Muscle layer of duodenum (tissue), 2 donors: ENCODE data around the gene ASB3.
"Not testable (repeated sequence)": the region's sequence is repeated elsewhere in the genome, so short reads cannot be mapped to it uniquely, and the experiment has no call there.

Source experiments
- H3K27ac ChIP-seq: one replicate; pipeline ENCODE4 v1.7.0; 2013; ENCODE audit warnings: mild to moderate bottlenecking, low read length
- H3K27me3 ChIP-seq: one replicate; pipeline ENCODE4 v1.7.0; 2013; ENCODE audit warnings: low read depth, mild to moderate bottlenecking, control low read depth, low read length
- H3K36me3 ChIP-seq, 2 donors: one replicate each; pipeline ENCODE4 v1.7.0; 2013; ENCODE audit warnings: low read length in 2 of 2, control low read depth in 1 of 2, mild to moderate bottlenecking in 1 of 2; ENCODE audit not compliant: insufficient read depth in 2 of 2, control insufficient read depth in 1 of 2
- H3K4me1 ChIP-seq, 2 donors: one replicate each; pipeline ENCODE4 v1.7.0; 2013; ENCODE audit warnings: low read length in 2 of 2, mild to moderate bottlenecking in 2 of 2, control low read depth in 1 of 2, moderate library complexity in 1 of 2; ENCODE audit not compliant: insufficient read depth in 2 of 2, control insufficient read depth in 1 of 2
- H3K4me3 ChIP-seq, 2 donors: one replicate each; pipeline ENCODE4 v1.7.0; 2013; ENCODE audit warnings: low read length in 2 of 2, low read depth in 1 of 2, mild to moderate bottlenecking in 1 of 2
- H3K9me3 ChIP-seq, 2 donors: one replicate each; pipeline ENCODE4 v1.7.0; 2013; ENCODE audit warnings: low read length in 2 of 2, control low read depth in 1 of 2, mild to moderate bottlenecking in 1 of 2; ENCODE audit not compliant: control insufficient read depth in 1 of 2
- donor health status: healthy.

The ASB3 gene

GRCh38 chr2:53757206-53757605, 29.5 kb downstream of the ASB3 start:
- H3K4me1 ChIP-seq, H3K4me3 ChIP-seq, H3K9me3 ChIP-seq, H3K27me3 ChIP-seq, H3K27ac ChIP-seq: not testable (repeated sequence)
- peaks cover 0 to 15% of the 10 kb centered on the region in 2 donors for H3K36me3 ChIP-seq

DNA sequence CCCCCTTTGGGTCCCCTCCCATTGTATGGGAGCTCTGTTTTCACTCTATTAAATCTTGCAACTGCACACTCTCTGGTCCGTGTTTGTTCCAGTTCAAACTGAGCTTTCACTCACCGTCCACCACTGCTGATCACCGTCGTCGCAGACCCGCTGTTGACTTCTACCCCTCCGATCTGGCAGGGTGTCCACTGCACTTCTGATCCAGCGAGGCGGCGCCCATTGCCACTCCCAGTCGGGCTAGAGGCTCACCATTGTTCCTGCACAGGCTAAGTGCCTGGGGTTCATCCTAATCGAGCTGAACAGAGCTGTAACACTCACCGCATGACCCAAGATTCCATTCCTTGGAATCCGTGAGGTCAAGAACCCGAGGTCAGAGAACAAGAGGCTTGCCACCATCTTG, 30.1 kb downstream of the ASB3 start:
- Histone ChIP-seq H3K27me3 (no peaks in the 10 kb centered on the region), H3K36me3 (peaks cover 0 to 15% of the 10 kb centered on the region in 2 donors), H3K4me1 (no peaks in the 10 kb centered on the region), H3K27ac (no peak overlapping the region), H3K4me3 (no peak overlapping the region), H3K9me3 (no peaks in the 10 kb centered on the region)

DNA sequence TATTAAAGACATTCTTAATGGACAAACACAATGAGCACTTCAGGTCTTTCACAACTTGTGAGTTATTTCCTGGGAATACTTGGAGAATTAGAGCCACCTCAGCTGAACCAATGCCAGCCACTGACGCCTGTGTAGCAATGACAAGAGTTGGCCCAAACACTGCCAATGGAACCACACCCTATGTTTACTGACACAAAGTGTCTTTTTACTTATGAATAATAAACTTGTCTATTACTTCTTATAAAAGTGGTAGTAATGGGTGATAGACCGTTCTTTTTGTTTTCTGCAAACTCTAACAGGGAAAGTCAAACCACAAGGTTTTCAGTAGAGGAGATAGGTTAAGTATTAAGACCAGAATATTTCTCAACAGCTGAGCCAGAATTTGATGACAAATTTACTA, 31.6 kb downstream of the ASB3 start:
- Histone ChIP-seq H3K27me3 (no peaks in the 10 kb centered on the region), H3K4me3 (no peak overlapping the region), H3K36me3 (peaks cover 0 to 15% of the 10 kb centered on the region in 2 donors), H3K4me1 (peaks cover 0 to 3% of the 10 kb centered on the region in 2 donors), H3K27ac (no peak overlapping the region), H3K9me3 (no peaks in the 10 kb centered on the region)

DNA sequence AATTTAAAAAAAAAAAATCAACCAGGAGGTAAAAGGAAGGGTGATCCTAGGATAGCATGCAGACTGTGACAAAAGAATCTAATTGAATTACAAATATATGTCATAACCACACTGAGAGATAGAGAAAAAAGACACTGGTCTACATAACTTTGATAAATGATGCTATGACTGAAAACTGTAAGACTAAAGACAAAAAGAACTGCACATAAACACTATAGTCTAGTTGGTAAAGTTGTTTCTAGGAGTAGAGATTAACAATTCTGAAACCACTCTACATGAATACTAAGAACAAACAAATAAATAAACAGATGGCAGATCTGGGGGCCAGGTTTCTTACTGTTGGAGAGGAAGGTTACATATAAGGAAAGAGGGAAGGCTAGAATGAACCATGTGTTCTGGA, 33.7 kb downstream of the ASB3 start:
- H3K4me3 ChIP-seq = no peak overlapping the region
- H3K27me3 ChIP-seq = no peaks in the 10 kb centered on the region
- H3K27ac ChIP-seq = no peak overlapping the region
- no peaks in the 10 kb centered on the region for H3K9me3 ChIP-seq
- H3K36me3 ChIP-seq = peaks cover 2 to 23% of the 10 kb centered on the region in 2 donors
- peaks cover 0 to 4% of the 10 kb centered on the region in 2 donors for H3K4me1 ChIP-seq

DNA sequence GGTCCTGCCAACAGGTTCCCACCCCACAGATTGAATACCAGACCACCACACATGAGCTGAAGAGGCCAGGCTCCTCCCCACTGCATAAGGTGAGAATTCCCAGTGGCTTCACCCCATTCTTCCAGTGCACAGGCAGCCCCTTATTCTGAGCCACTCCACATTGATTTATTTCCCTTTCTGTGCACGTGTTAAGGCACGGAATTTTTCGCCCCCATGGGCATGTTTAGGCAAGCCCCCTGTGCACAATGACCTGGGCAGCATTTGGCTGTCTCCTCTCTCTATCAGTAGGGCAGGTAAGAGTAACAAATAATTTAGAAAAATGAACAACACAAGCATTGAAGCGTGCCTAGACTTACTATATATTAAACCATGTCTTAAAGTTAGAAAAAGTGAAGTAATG, 34.4 kb downstream of the ASB3 start:
- H3K4me3 ChIP-seq = no peak overlapping the region
- H3K4me1 ChIP-seq = peaks cover 0 to 4% of the 10 kb centered on the region in 2 donors
- H3K9me3 ChIP-seq = no peaks in the 10 kb centered on the region
- no peaks in the 10 kb centered on the region for H3K27me3 ChIP-seq
- H3K36me3 ChIP-seq = peaks cover 9 to 20% of the 10 kb centered on the region in 2 donors
- H3K27ac ChIP-seq = no peak overlapping the region

DNA sequence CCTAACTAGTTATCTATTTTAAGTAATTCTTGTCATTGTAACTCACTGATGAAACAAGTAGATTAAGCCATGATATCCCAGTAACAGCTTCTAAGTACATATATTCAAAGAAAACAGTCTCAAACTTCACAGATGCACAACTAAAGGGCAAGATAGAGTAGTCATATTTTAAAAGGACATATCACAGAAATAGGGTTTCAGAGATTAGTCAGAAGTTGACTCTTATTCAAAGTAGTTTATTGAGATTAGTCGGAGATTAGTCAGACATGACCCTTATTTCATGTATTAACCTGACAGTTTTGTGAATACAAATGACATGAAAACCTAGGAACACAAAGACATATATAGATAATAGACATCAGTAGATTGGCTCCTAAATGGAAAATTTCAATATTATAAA, 35.0 kb downstream of the ASB3 start:
- H3K36me3 ChIP-seq = peaks cover 10 to 14% of the 10 kb centered on the region in 2 donors
- peaks cover 0 to 4% of the 10 kb centered on the region in 2 donors for H3K4me1 ChIP-seq
- H3K27me3 ChIP-seq = no peaks in the 10 kb centered on the region
- H3K4me3 ChIP-seq = no peak overlapping the region
- no peak overlapping the region for H3K27ac ChIP-seq
- no peaks in the 10 kb centered on the region for H3K9me3 ChIP-seq

GRCh38 chr2:53750041-53750768, 36.5 kb downstream of the ASB3 start:
- Histone ChIP-seq H3K4me1 (peaks cover 0 to 4% of the 10 kb centered on the region in 2 donors), H3K36me3 (peaks cover 8 to 10% of the 10 kb centered on the region in 2 donors), H3K27ac (no peak overlapping the region), H3K4me3 (no peak overlapping the region), H3K27me3 (no peaks in the 10 kb centered on the region), H3K9me3 (no peaks in the 10 kb centered on the region)

- H3K27me3 ChIP-seq = no peaks in the 10 kb centered on the region
- H3K36me3 ChIP-seq = peaks cover 6 to 10% of the 10 kb centered on the region in 2 donors
- H3K4me3 ChIP-seq = no peak overlapping the region
- H3K4me1 ChIP-seq = no peaks in the 10 kb centered on the region
- H3K9me3 ChIP-seq = no peaks in the 10 kb centered on the region
- no peak overlapping the region for H3K27ac ChIP-seq
Observed at GRCh38 chr2:53744395-53745065, 42.2 kb downstream of the ASB3 start.

GRCh38 chr2:53740170-53740569, 46.6 kb downstream of the ASB3 start:
- Histone ChIP-seq H3K9me3 (no peaks in the 10 kb centered on the region), H3K27me3 (no peaks in the 10 kb centered on the region), H3K4me1 (no peaks in the 10 kb centered on the region), H3K27ac (no peak overlapping the region), H3K4me3 (no peak overlapping the region), H3K36me3 (no peaks in the 10 kb centered on the region)

- Histone ChIP-seq H3K9me3 (no peaks in the 10 kb centered on the region), H3K27me3 (no peaks in the 10 kb centered on the region), H3K4me1 (no peaks in the 10 kb centered on the region), H3K27ac (no peak overlapping the region), H3K4me3 (no peak overlapping the region), H3K36me3 (no peaks in the 10 kb centered on the region)
Observed at GRCh38 chr2:53739032-53739431, 47.7 kb downstream of the ASB3 start.

DNA sequence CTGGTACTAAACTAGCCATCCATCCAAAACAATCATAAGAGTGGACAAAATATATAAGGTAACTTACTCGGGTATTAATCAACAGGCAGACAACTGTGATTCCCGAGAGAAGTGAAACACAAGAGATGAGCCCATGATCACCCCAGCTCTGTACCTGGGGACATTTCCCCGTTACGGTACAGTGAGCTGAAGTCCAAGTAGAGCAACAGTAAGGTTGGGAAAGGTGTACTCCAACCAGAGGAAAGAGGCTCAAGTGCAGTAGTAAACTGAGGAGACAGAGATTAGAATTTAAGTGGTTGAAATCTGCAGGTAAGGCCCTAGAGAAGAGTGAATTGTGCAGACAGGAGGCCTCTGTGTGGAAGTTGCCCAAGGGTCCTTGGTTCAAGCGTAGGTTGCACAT, 49.7 kb downstream of the ASB3 start:
- Histone ChIP-seq H3K4me1 (no peaks in the 10 kb centered on the region), H3K27me3 (no peaks in the 10 kb centered on the region), H3K4me3 (no peak overlapping the region), H3K9me3 (no peaks in the 10 kb centered on the region), H3K27ac (no peak overlapping the region), H3K36me3 (no peaks in the 10 kb centered on the region)
